ENCODE results near the gene PCSK4.
A peak's percentile ranks its signal among the peaks of the same experiment; 100 is the strongest.

- TF ChIP-seq CTCF (conservative IDR thresholded peaks at IDR 0.05; ENCODE audit: low read depth, low read length): peak; percentile 65
- TF ChIP-seq EZH2 (IDR thresholded peaks at IDR 0.05; ENCODE audit: borderline replicate concordance, low read depth, low read length, poor library complexity, severe bottlenecking): no peak
Measured at GRCh38 chr19:1445185-1445931, 44.8 kb downstream of the PCSK4 start.
